ENCODE data around the gene PLIN3.

Gene PLIN3

GRCh38 chr19:4803736-4804695, 63.5 kb downstream of the PLIN3 start (continued):
- no peak for TF ChIP-seq GFI1B (tag by site-specific recombination; IDR thresholded peaks at IDR 0.05)
- no peak for TF ChIP-seq HIC1 (tag by site-specific recombination; IDR thresholded peaks at IDR 0.05)
- TF ChIP-seq ZNF404 (tag by site-specific recombination; IDR thresholded peaks at IDR 0.05): no peak
- no peak for TF ChIP-seq ZNF302 (tag by site-specific recombination; IDR thresholded peaks at IDR 0.05; ENCODE audit: low read depth)
- TF ChIP-seq ZNF146 (tag by site-specific recombination; IDR thresholded peaks at IDR 0.05): no peak
- no peak for TF ChIP-seq ZBTB11 (tag by site-specific recombination; conservative IDR thresholded peaks at IDR 0.05; ENCODE audit: low read depth)
- no peak for TF ChIP-seq REPIN1 (tag by site-specific recombination; IDR thresholded peaks at IDR 0.05; ENCODE audit: low read depth)
- TF ChIP-seq ZNF248 (tag by site-specific recombination; IDR thresholded peaks at IDR 0.05): no peak
- TF ChIP-seq ZNF558 (tag by site-specific recombination; IDR thresholded peaks at IDR 0.05): no peak
- peak; percentile 95 for TF ChIP-seq ZNF664 (tag by site-specific recombination; IDR thresholded peaks at IDR 0.05)
- TF ChIP-seq YY1 (tag by site-specific recombination; IDR thresholded peaks at IDR 0.05): no peak
- no peak for TF ChIP-seq ZNF521 (tag by site-specific recombination; IDR thresholded peaks at IDR 0.05)
- no peak for TF ChIP-seq ZNF24 (tag by site-specific recombination; IDR thresholded peaks at IDR 0.05)
- no peak for TF ChIP-seq SCRT1 (tag by site-specific recombination; IDR thresholded peaks at IDR 0.05; ENCODE audit: borderline replicate concordance)
- no peak for TF ChIP-seq ZNF48 (tag by site-specific recombination; IDR thresholded peaks at IDR 0.05)
- TF ChIP-seq ZNF223 (tag by site-specific recombination; IDR thresholded peaks at IDR 0.05): no peak
- 0 out of 2 replicates have a peak, but pooled peaks have one; percentile 9 for TF ChIP-seq ZNF629 (tag by site-specific recombination; IDR thresholded peaks at IDR 0.05)
- TF ChIP-seq ZNF548 (tag by site-specific recombination; IDR thresholded peaks at IDR 0.05): no peak
- peak; percentile 48; the same call in 1 of the 2 replicates for TF ChIP-seq PATZ1 (tag by site-specific recombination; IDR thresholded peaks at IDR 0.05)
- no peak for TF ChIP-seq ZNF837 (tag by site-specific recombination; IDR thresholded peaks at IDR 0.05)
- TF ChIP-seq ZNF654 (tag by site-specific recombination; IDR thresholded peaks at IDR 0.05; ENCODE audit: low read depth): peak; percentile 93
- no peak for TF ChIP-seq ZSCAN16 (tag by site-specific recombination; IDR thresholded peaks at IDR 0.05)
- TF ChIP-seq ZNF140 (tag by site-specific recombination; IDR thresholded peaks at IDR 0.05): no peak
- no peak for TF ChIP-seq ZNF510 (tag by site-specific recombination; IDR thresholded peaks at IDR 0.05; ENCODE audit: insufficient replicate concordance)
- TF ChIP-seq KLF17 (tag by site-specific recombination; IDR thresholded peaks at IDR 0.05): 0 out of 2 replicates have a peak, but pooled peaks have one; percentile 28
- TF ChIP-seq ZNF211 (tag by site-specific recombination; IDR thresholded peaks at IDR 0.05; ENCODE audit: low read depth): no peak
- peak; percentile 11 for TF ChIP-seq ZBTB26 (tag by site-specific recombination; optimal IDR thresholded peaks at IDR 0.05)
- TF ChIP-seq ZBTB21 (tag by site-specific recombination; IDR thresholded peaks at IDR 0.05): no peak
- peak; percentile 80 for TF ChIP-seq ZNF121 (tag by site-specific recombination; IDR thresholded peaks at IDR 0.05)
- peak; percentile 48; the same call in 1 of the 2 replicates for TF ChIP-seq IKZF3 (tag by site-specific recombination; IDR thresholded peaks at IDR 0.05)
- 0 out of 2 replicates have a peak, but pooled peaks have one; percentile 3 for TF ChIP-seq ZNF623 (tag by site-specific recombination; IDR thresholded peaks at IDR 0.05)
